H1 (cell line): ENCODE measurements around the gene PCIF1. TPM values are rescaled to one million over a fixed set of nuclear protein-coding genes. Genes with fewer than 3 reads are reported as not detected.

Experiments
- CTCF ChIA-PET: fragments of 300-600 bp; sonication (Branson Sonifier 250); formaldehyde crosslinking; loops from one replicate; lab custom pipeline; 2021; ENCODE audit not compliant: partially characterized antibody; lab: Charles Lee
- POLR2A ChIA-PET: fragments of 300-600 bp; sonication (Branson Sonifier 250); formaldehyde crosslinking; loops from one replicate; lab custom pipeline; 2021; ENCODE audit warnings: inconsistent platforms; ENCODE audit not compliant: partially characterized antibody; lab: Charles Lee
- DNase-seq, 2 experiments: peaks; one replicate each; pipeline versions ENCODE4 v3.0.0 to v3.0.0-alpha.2; 2010 to 2022; ENCODE audit warnings: low spot score in 2 of 2, low read depth in 1 of 2, mixed read lengths in 1 of 2
- FAIRE-seq: peaks from 2 replicates; lab custom pipeline; 2011; peaks lifted over from hg19 to GRCh38; lab: Jason Lieb, UNC
- H2AFZ ChIP-seq: 2 replicates; pipeline ENCODE4 v1.8.1; 2012; ENCODE audit warnings: low read length, inconsistent platforms
- H2AK5ac ChIP-seq: 2 replicates; pipeline ENCODE4 v1.6.1; 2013; ENCODE audit warnings: low read depth, low read length
- H2BK120ac ChIP-seq: replicated peaks from 2 replicates; pipeline ENCODE3; 2013; ENCODE audit warnings: low read depth, low read length, inconsistent platforms
- H2BK12ac ChIP-seq: 2 replicates; pipeline ENCODE4 v1.6.1; 2013; ENCODE audit warnings: low read depth, low read length
- H2BK15ac ChIP-seq: 2 replicates; pipeline ENCODE4 v1.6.1; 2013; ENCODE audit warnings: low read length
- H2BK20ac ChIP-seq: 2 replicates; pipeline ENCODE4 v1.6.1; 2013; ENCODE audit warnings: low read length
- H2BK5ac ChIP-seq: 2 replicates; pipeline ENCODE4 v1.6.1; 2013; ENCODE audit warnings: low read depth, low read length
- H3K14ac ChIP-seq: 2 replicates; pipeline ENCODE4 v1.6.1; 2013; ENCODE audit warnings: inconsistent platforms; ENCODE audit not compliant: insufficient read length
- H3K18ac ChIP-seq: 2 replicates; pipeline ENCODE4 v1.6.1; 2013; ENCODE audit warnings: low read length; ENCODE audit errors: extremely low read depth
- H3K23ac ChIP-seq: 2 replicates; pipeline ENCODE4 v1.6.1; 2013; ENCODE audit warnings: inconsistent platforms; ENCODE audit not compliant: insufficient read length
- H3K23me2 ChIP-seq: 2 replicates; pipeline ENCODE4 v1.6.1; 2013; ENCODE audit warnings: low read depth, low read length
- H3K27ac ChIP-seq: 2 replicates; pipeline ENCODE4 v1.6.1; 2011; ENCODE audit warnings: low read depth, low read length, inconsistent platforms
- H3K27me3 ChIP-seq, 4 experiments: replicated peaks in 1 of 4; 1 replicate in 1 of 4; 2 replicates in 3 of 4; pipeline versions ENCODE4 v1.6.1 to v1.8.1; 2011 to 2013; ENCODE audit warnings: low read length in 3 of 4, mild to moderate bottlenecking in 3 of 4, inconsistent platforms in 2 of 4, mixed read lengths in 2 of 4, moderate library complexity in 1 of 4; ENCODE audit not compliant: control insufficient read depth in 3 of 4, insufficient read depth in 3 of 4; ENCODE audit errors: extremely low read depth in 1 of 4
- H3K36me3 ChIP-seq, 4 experiments: 2 replicates each; pipeline versions ENCODE4 v1.6.1 to v1.8.1; 2011 to 2013; ENCODE audit warnings: mild to moderate bottlenecking in 4 of 4, low read length in 3 of 4, moderate library complexity in 2 of 4, control low read depth in 1 of 4, inconsistent platforms in 1 of 4; ENCODE audit not compliant: insufficient read depth in 4 of 4, control insufficient read depth in 2 of 4
- H3K4ac ChIP-seq: replicated peaks from 2 replicates; pipeline ENCODE3; 2013; ENCODE audit warnings: low read length, low read depth, mixed read lengths, inconsistent platforms; ENCODE audit not compliant: insufficient read length
- H3K4me1 ChIP-seq, 4 experiments: replicated peaks in 1 of 4; 1 replicate in 1 of 4; 2 replicates in 3 of 4; pipeline versions ENCODE4 v1.6.1 to v1.8.1; 2011 to 2013; ENCODE audit warnings: low read length in 3 of 4, inconsistent platforms in 2 of 4, mixed read lengths in 1 of 4; ENCODE audit not compliant: insufficient read depth in 4 of 4, control insufficient read depth in 3 of 4
- H3K4me2 ChIP-seq, 2 experiments: 2 replicates each; pipeline versions ENCODE4 v1.6.1 to v1.8.1; 2011 to 2013; ENCODE audit warnings: low read depth in 2 of 2, low read length in 2 of 2, control low read depth in 1 of 2, inconsistent platforms in 1 of 2, mild to moderate bottlenecking in 1 of 2; ENCODE audit not compliant: insufficient read depth in 1 of 2
- H3K4me3 ChIP-seq, 4 experiments: fragments of 200-600, 300-600 bp in 1 of 4; sonication (generic), shearing (Covaris generic), sonication (Bioruptor Twin) in 1 of 4; 2 replicates each; pipeline versions ENCODE4 v1.5.1 to v1.8.1; 2011 to 2016; ENCODE audit warnings: low read length in 4 of 4, low read depth in 3 of 4, control low read depth in 2 of 4, inconsistent platforms in 2 of 4, mild to moderate bottlenecking in 2 of 4, mixed read lengths in 1 of 4, moderate library complexity in 1 of 4; ENCODE audit not compliant: insufficient read depth in 2 of 4; ENCODE audit errors: extremely low read depth in 1 of 4
- H3K56ac ChIP-seq: replicated peaks from 2 replicates; pipeline ENCODE3; 2013; ENCODE audit warnings: low read depth, mild to moderate bottlenecking, mixed read lengths, low read length, inconsistent platforms; ENCODE audit not compliant: insufficient read length
- H3K79me1 ChIP-seq: 2 replicates; pipeline ENCODE4 v1.6.1; 2013; ENCODE audit warnings: low read depth, low read length, control low read depth
- H3K79me2 ChIP-seq, 2 experiments: 2 replicates each; pipeline versions ENCODE4 v1.6.1 to v1.8.1; 2012 to 2013; ENCODE audit warnings: low read length in 2 of 2, mild to moderate bottlenecking in 2 of 2, inconsistent platforms in 1 of 2; ENCODE audit not compliant: insufficient read depth in 2 of 2, control insufficient read depth in 1 of 2
- H3K9ac ChIP-seq, 4 experiments: replicated peaks in 1 of 4; 1 replicate in 1 of 4; 2 replicates in 3 of 4; pipeline versions ENCODE4 v1.6.1 to v1.8.1; 2011 to 2013; ENCODE audit warnings: low read depth in 3 of 4, low read length in 3 of 4, control low read depth in 2 of 4, mild to moderate bottlenecking in 2 of 4, moderate library complexity in 2 of 4, inconsistent platforms in 1 of 4; ENCODE audit errors: extremely low read depth in 1 of 4
- H3K9me3 ChIP-seq, 2 experiments: 2 replicates each; pipeline versions ENCODE4 v1.6.1 to v1.8.1; 2012 to 2013; ENCODE audit warnings: mild to moderate bottlenecking in 2 of 2, moderate library complexity in 2 of 2, control low read depth in 1 of 2, inconsistent platforms in 1 of 2, low read depth in 1 of 2, low read length in 1 of 2, mixed read lengths in 1 of 2; ENCODE audit not compliant: insufficient read depth in 2 of 2
- H4K20me1 ChIP-seq, 2 experiments: replicated peaks in 1 of 2; 2 replicates each; pipeline versions ENCODE3 to v1.8.1; 2011 to 2013; ENCODE audit warnings: inconsistent platforms in 2 of 2, low read length in 2 of 2, mild to moderate bottlenecking in 1 of 2; ENCODE audit not compliant: insufficient read depth in 2 of 2, control insufficient read depth in 1 of 2
- H4K5ac ChIP-seq: 2 replicates; pipeline ENCODE4 v1.6.1; 2013; ENCODE audit warnings: low read length, low read depth, mixed read lengths, inconsistent platforms; ENCODE audit not compliant: insufficient read length
- H4K8ac ChIP-seq: 2 replicates; pipeline ENCODE4 v1.8.0; 2013; ENCODE audit warnings: mild to moderate bottlenecking, moderate library complexity, low read length, inconsistent platforms; ENCODE audit not compliant: insufficient read depth; ENCODE audit errors: extremely low read depth
- H4K91ac ChIP-seq: replicated peaks from 2 replicates; pipeline ENCODE3; 2013; ENCODE audit warnings: low read length, mixed read lengths, inconsistent platforms; ENCODE audit not compliant: insufficient read length
- BCL11A ChIP-seq, 2 experiments: IDR thresholded peaks; one replicate each; pipeline ENCODE4 v1.6.1; 2011; ENCODE audit warnings: low read depth in 2 of 2, low read length in 2 of 2, mild to moderate bottlenecking in 2 of 2
- BRCA1 ChIP-seq: IDR thresholded peaks from 2 replicates; pipeline ENCODE4 v1.6.1; 2012; ENCODE audit warnings: low read depth, low read length, improper control_type of control experiment
- CBX8 ChIP-seq: fragments of 300-800, 300-1000 bp; sonication (generic); IDR thresholded peaks from 2 replicates; pipeline ENCODE4 v1.7.1; 2016; ENCODE audit warnings: low read depth, low read length, borderline replicate concordance
- CHD1 ChIP-seq: IDR thresholded peaks from 2 replicates; pipeline ENCODE4 v1.6.1; 2012; ENCODE audit warnings: low read depth, low read length, improper control_type of control experiment
- CREB1 ChIP-seq: IDR thresholded peaks from 2 replicates; pipeline ENCODE4 v1.6.1; 2012; ENCODE audit warnings: inconsistent platforms
- SAP30 ChIP-seq: fragments of 300-600 bp; sonication (generic); IDR thresholded peaks from 2 replicates; pipeline ENCODE4 v1.7.1; 2012; ENCODE audit warnings: low read length, moderate library complexity, mild to moderate bottlenecking, inconsistent platforms; ENCODE audit not compliant: insufficient read depth, insufficient replicate concordance
- SIX5 ChIP-seq: IDR thresholded peaks from 2 replicates; pipeline ENCODE4 v1.6.1; 2011; ENCODE audit warnings: mild to moderate bottlenecking, low read depth, low read length
- TAF1 ChIP-seq: IDR thresholded peaks from 2 replicates; pipeline ENCODE4 v1.6.1; 2011; ENCODE audit warnings: mild to moderate bottlenecking, low read depth, low read length
- WGBS, 2 experiments: shearing (Covaris generic) in 1 of 2; methylation state at CpG; one replicate each; pipeline versions ENCODE4 v1.1.6 to v1.1.7; 2013 to 2015; ENCODE audit warnings: low lambda C conversion rate in 2 of 2, mixed read lengths in 2 of 2, inconsistent platforms in 1 of 2, low coverage in 1 of 2, missing lambda C conversion rate in 1 of 2; ENCODE audit not compliant: insufficient replicate concordance in 2 of 2, insufficient coverage in 1 of 2, insufficient read length in 1 of 2; ENCODE audit errors: extremely low coverage in 1 of 2, missing lambda C conversion rate in 1 of 2; 5-methylcytosine and 5-hydroxymethylcytosine counted together
- polyA plus RNA-seq, 7 experiments: library from polyadenylated mRNA; depleted of rRNA in 3 of 7; stranded (reverse) in 5 of 7; unstranded in 2 of 7; fragments of >200 nt in 5 of 7; fragments of 200-250 nt in 2 of 7; gene quantifications; 1 replicate in 5 of 7; 2 replicates in 1 of 7; 4 replicates in 1 of 7; pipeline versions ENCODE4 v1.2.1 to v1.2.3, GENCODE V29; 2011 to 2013; ENCODE audit warnings: missing spikeins in 2 of 7, mixed read lengths in 2 of 7
- total RNA-seq: library from RNA; stranded (reverse); fragmentation: NEBNext Ultra II Directional; extraction: Animal tissue kit (Norgen Biotek cat#: 25700); gene quantifications from 2 replicates; pipeline ENCODE4 v1.2.1, GENCODE V29; 2021
- TF ChIP-seq, protein P1 (sequence below), 3 experiments: IDR thresholded peaks; 1 replicate in 2 of 3; 2 replicates in 1 of 3; pipeline versions ENCODE4 v1.5.1 to v1.6.1; 2011; ENCODE audit warnings: low read length in 3 of 3, mild to moderate bottlenecking in 3 of 3, inconsistent platforms in 2 of 3, low read depth in 1 of 3, moderate library complexity in 1 of 3; ENCODE audit not compliant: insufficient read depth in 1 of 3; ENCODE audit errors: control extremely low read depth in 1 of 3
- TF ChIP-seq, protein P2 (sequence below): IDR thresholded peaks from 2 replicates; pipeline ENCODE4 v1.6.1; 2011; ENCODE audit warnings: low read length, improper control_type of control experiment

PCIF1 gene
- total and polyA plus RNA-seq, 2 of the 8 experiments (the other 6 are each of a cell fraction or from before 2014, with no cell fraction given): 30.3 to 30.6 TPM

DNA sequence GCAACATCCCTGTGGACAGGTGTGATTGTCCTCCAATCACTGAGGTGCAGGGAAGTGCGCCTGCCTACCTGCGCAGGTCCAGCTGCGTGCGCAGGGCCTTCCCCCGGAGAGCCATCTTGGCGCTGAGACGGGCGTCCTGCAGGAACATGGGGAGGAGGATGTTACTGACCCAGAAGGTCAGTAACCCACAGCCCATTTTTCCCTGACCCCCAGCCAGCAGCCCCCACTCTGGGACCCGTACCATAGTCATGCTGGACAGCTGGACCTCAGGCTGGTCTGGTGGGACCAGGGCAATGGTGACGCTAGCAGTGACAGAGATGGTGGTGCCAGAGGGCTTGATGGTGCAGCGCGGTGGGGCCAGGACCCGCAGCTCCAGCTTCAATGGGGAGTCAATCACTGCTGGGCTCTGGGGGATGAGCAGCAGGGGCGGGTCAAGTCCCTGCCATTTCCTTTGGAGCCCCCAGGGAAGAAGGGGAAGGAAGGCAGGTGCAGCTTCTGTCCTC is 32.2 kb upstream of the PCIF1 start:
- no peaks in the 10 kb centered on the region for H3K4me1 ChIP-seq
- H2BK120ac ChIP-seq: no peak overlapping the region
- 94% methylated on average over 14 of the region's 14 CpGs; no CpG with 5 or more reads in 1 of the 2 experiments for WGBS, 2 experiments
- no peaks in the 10 kb centered on the region for H3K79me1 ChIP-seq
- no peaks in the 10 kb centered on the region for H3K79me2 ChIP-seq
- H3K9ac ChIP-seq: no peak overlapping the region
- H3K23ac ChIP-seq: no peak overlapping the region
- H3K4me2 ChIP-seq: no peak overlapping the region
- H4K8ac ChIP-seq: no peak overlapping the region
- H3K9me3 ChIP-seq: no peaks in the 10 kb centered on the region
- CTCF ChIA-PET: interaction anchor here (1.4 to 3.0 kb wide), 3 partner anchors 10 to 69 kb away, joined by 3 to 24 read pairs (median 4); partner anchors contain the start of genes CTSA and NEURL2
- DNase-seq: no peak
- no peak overlapping the region for H3K14ac ChIP-seq
- H4K20me1 ChIP-seq: peaks cover 0 to 7% of the 10 kb centered on the region in 2 experiments
- H2BK12ac ChIP-seq: no peak overlapping the region
- H4K91ac ChIP-seq: no peak overlapping the region
- no peaks in the 10 kb centered on the region for H3K27me3 ChIP-seq
- H2BK15ac ChIP-seq: no peak overlapping the region
- H3K4ac ChIP-seq: no peak overlapping the region
- no peak overlapping the region for H2AK5ac ChIP-seq
- no peak overlapping the region for H3K27ac ChIP-seq
- no peak overlapping the region for H3K18ac ChIP-seq
- no peak for FAIRE-seq
- no peak overlapping the region for H2AFZ ChIP-seq
- H2BK20ac ChIP-seq: no peak overlapping the region
- no peaks in the 10 kb centered on the region for H3K23me2 ChIP-seq
- no peak overlapping the region for H3K4me3 ChIP-seq
- no peak overlapping the region for H3K56ac ChIP-seq
- POLR2A ChIA-PET: interaction anchor here (0.8 to 5.6 kb wide), 11 partner anchors 8 to 49 kb away, joined by 3 to 49 read pairs (median 4); partner anchors contain the start of genes CTSA, NEURL2 and PCIF1
- H2BK5ac ChIP-seq: no peak overlapping the region
- H4K5ac ChIP-seq: no peak overlapping the region
- peaks cover 12 to 70% (median 53%) of the 10 kb centered on the region in 4 experiments for H3K36me3 ChIP-seq
- TF ChIP-seq, protein P1, sequence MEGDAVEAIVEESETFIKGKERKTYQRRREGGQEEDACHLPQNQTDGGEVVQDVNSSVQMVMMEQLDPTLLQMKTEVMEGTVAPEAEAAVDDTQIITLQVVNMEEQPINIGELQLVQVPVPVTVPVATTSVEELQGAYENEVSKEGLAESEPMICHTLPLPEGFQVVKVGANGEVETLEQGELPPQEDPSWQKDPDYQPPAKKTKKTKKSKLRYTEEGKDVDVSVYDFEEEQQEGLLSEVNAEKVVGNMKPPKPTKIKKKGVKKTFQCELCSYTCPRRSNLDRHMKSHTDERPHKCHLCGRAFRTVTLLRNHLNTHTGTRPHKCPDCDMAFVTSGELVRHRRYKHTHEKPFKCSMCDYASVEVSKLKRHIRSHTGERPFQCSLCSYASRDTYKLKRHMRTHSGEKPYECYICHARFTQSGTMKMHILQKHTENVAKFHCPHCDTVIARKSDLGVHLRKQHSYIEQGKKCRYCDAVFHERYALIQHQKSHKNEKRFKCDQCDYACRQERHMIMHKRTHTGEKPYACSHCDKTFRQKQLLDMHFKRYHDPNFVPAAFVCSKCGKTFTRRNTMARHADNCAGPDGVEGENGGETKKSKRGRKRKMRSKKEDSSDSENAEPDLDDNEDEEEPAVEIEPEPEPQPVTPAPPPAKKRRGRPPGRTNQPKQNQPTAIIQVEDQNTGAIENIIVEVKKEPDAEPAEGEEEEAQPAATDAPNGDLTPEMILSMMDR (IDR thresholded peaks at IDR 0.05; ENCODE audit: control extremely low read depth in 1 of 3, insufficient read depth in 1 of 3, low read depth in 1 of 3, low read length in 3 of 3): no peak
- TF ChIP-seq CBX8 (no peak), SAP30 (no peak), CHD1 (no peak), TAF1 (no peak), BCL11A (IDR thresholded peaks at IDR 0.05; ENCODE audit: low read depth in 2 of 2, low read length in 2 of 2) (no peak), SIX5 (no peak), BRCA1 (no peak), CREB1 (no peak)
- TF ChIP-seq, protein P2, sequence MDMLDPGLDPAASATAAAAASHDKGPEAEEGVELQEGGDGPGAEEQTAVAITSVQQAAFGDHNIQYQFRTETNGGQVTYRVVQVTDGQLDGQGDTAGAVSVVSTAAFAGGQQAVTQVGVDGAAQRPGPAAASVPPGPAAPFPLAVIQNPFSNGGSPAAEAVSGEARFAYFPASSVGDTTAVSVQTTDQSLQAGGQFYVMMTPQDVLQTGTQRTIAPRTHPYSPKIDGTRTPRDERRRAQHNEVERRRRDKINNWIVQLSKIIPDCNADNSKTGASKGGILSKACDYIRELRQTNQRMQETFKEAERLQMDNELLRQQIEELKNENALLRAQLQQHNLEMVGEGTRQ: no peak
